Vagina (tissue), 2 donors: ENCODE results near the gene CA5A.
"Not testable (repeated sequence)": the region's sequence is repeated elsewhere in the genome, so short reads cannot be mapped to it uniquely, and the experiment has no call there.

ENCODE experiments used
- CTCF ChIP-seq, 3 experiments: fragments of 450-650 bp in 2 of 3; fragments of 200-600 bp in 1 of 3; sonication (generic) in 1 of 3; IDR thresholded peaks; one replicate each; pipeline ENCODE4 v1.5.1; 2017 to 2019; ENCODE audit warnings: antibody characterized with exemption in 3 of 3, mild to moderate bottlenecking in 2 of 3, moderate library complexity in 2 of 3
- POLR2AphosphoS5 ChIP-seq, 2 donors: sonication (generic); formaldehyde crosslinking; IDR thresholded peaks; one replicate each; pipeline ENCODE4 v1.9.0; 2017; ENCODE audit warnings: antibody characterized with exemption in 2 of 2, mild to moderate bottlenecking in 2 of 2, low read depth in 1 of 2; ENCODE audit not compliant: insufficient read depth in 1 of 2

- not testable (repeated sequence) for TF ChIP-seq CTCF (IDR thresholded peaks at IDR 0.05); POLR2AphosphoS5 (IDR thresholded peaks at IDR 0.05; ENCODE audit: insufficient read depth in 1 of 2, low read depth in 1 of 2)
Observed at GRCh38 chr16:87900489-87900888, 35.8 kb downstream of the CA5A start.
